ENCODE data around the gene TFEC. TPM values are rescaled to one million over a fixed set of nuclear protein-coding genes. Genes with fewer than 3 reads are reported as not detected.

TFEC gene
- total and polyA plus RNA-seq, 2 donors (not counting 3 experiments of a cell fraction or from before 2014, with no cell fraction given) = 3.6 to 7.9 TPM

- Histone ChIP-seq H3K36me3 (ENCODE audit: control insufficient read depth in 2 of 2, extremely low read depth in 1 of 2, insufficient read depth in 2 of 2, low read length in 2 of 2) (no peaks in the 10 kb centered on the region), H4K20me1 (replicated peaks; ENCODE audit: control insufficient read depth, extremely low read depth, insufficient read depth, low read length) (no peaks in the 10 kb centered on the region), H3K27me3 (ENCODE audit: control insufficient read depth in 2 of 2, insufficient read depth in 2 of 2, low read length in 2 of 2) (no peaks in the 10 kb centered on the region), H3K4me3 (replicated peaks in 1 of 3; ENCODE audit: insufficient read depth in 1 of 3, low read depth in 1 of 3, low read length in 3 of 3) (no peak overlapping the region), H3K9me3 (replicated peaks; ENCODE audit: control insufficient read depth, insufficient read depth, low read length) (no peaks in the 10 kb centered on the region), H3K27ac (ENCODE audit: insufficient read depth, low read depth, low read length) (no peak overlapping the region), H3K79me2 (ENCODE audit: control insufficient read depth, insufficient read depth, low read length) (no peaks in the 10 kb centered on the region), H3K9me1 (replicated peaks; ENCODE audit: control insufficient read depth, extremely low read depth, insufficient read depth, low read length) (no peaks in the 10 kb centered on the region), H3K9ac (replicated peaks; ENCODE audit: extremely low read depth, insufficient read depth, low read length) (no peak overlapping the region), H3K4me1 (ENCODE audit: control insufficient read depth, extremely low read depth, insufficient read depth, low read length) (peaks cover 13% of the 10 kb centered on the region), H2AFZ (ENCODE audit: low read depth, low read length) (peak overlapping the region; percentile 16), H3K4me2 (ENCODE audit: insufficient read depth, low read length) (no peak overlapping the region)
- TF ChIP-seq MYC (IDR thresholded peaks at IDR 0.05; ENCODE audit: low read depth, low read length) (no peak), GATA2 (IDR thresholded peaks at IDR 0.05; ENCODE audit: insufficient read depth, insufficient read length, low read depth, low read length) (no peak), FOS (IDR thresholded peaks at IDR 0.05; ENCODE audit: borderline replicate concordance, insufficient read depth, low read length) (no peak), POLR2A (IDR thresholded peaks at IDR 0.05; ENCODE audit: low read depth, low read length) (no peak), EZH2 (IDR thresholded peaks at IDR 0.05; ENCODE audit: borderline replicate concordance, low read depth, low read length, severe bottlenecking) (no peak), POLR2AphosphoS5 (IDR thresholded peaks at IDR 0.05; ENCODE audit: insufficient read depth, low read depth, low read length) (no peak), MAX (IDR thresholded peaks at IDR 0.05; ENCODE audit: insufficient read depth, insufficient read length) (no peak), JUN (IDR thresholded peaks at IDR 0.05; ENCODE audit: borderline replicate concordance, insufficient read depth, insufficient read length, low read depth) (no peak)
- TF ChIP-seq, protein P1, sequence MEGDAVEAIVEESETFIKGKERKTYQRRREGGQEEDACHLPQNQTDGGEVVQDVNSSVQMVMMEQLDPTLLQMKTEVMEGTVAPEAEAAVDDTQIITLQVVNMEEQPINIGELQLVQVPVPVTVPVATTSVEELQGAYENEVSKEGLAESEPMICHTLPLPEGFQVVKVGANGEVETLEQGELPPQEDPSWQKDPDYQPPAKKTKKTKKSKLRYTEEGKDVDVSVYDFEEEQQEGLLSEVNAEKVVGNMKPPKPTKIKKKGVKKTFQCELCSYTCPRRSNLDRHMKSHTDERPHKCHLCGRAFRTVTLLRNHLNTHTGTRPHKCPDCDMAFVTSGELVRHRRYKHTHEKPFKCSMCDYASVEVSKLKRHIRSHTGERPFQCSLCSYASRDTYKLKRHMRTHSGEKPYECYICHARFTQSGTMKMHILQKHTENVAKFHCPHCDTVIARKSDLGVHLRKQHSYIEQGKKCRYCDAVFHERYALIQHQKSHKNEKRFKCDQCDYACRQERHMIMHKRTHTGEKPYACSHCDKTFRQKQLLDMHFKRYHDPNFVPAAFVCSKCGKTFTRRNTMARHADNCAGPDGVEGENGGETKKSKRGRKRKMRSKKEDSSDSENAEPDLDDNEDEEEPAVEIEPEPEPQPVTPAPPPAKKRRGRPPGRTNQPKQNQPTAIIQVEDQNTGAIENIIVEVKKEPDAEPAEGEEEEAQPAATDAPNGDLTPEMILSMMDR (IDR thresholded peaks at IDR 0.05; ENCODE audit: extremely low read depth in 1 of 2, insufficient read depth in 1 of 2, low read depth in 1 of 2, low read length in 2 of 2) = no peak
- FAIRE-seq = no peak
- DNase-seq (ENCODE audit: low read depth, low spot score) = no peak
- intact Hi-C loops (cut with micrococcal nuclease) = no loop called here
- ChIA-PET CTCF (interaction anchor here (1.7 kb wide), 1 partner anchor 9 kb away, joined by 5 read pairs; no protein-coding TSS in a partner anchor), POLR2A (no interaction called here)
- dilution Hi-C loops (cut with MboI; ENCODE audit: extremely low pct_ligation_motif_present, low sequenced_read_pairs) = no loop called here
- no TSS peak for BruUV-seq (replicated peaks)
These were observed 3.8 kb upstream of the TFEC start for GRCh38 chr7:116034411-116034810.
